Sigmoid colon (tissue), 7 donors: ENCODE measurements around the gene GFOD2. TPM values are rescaled to one million over a fixed set of nuclear protein-coding genes. Genes with fewer than 3 reads are reported as not detected.

Source experiments
- DNase-seq: peaks from one replicate; pipeline ENCODE4 v3.0.0-alpha.2; 2019
- H3K27ac ChIP-seq, 4 donors: fragments of 200-600 bp; sonication (generic); one replicate each; pipeline ENCODE4 v1.5.1; 2016 to 2019; ENCODE audit warnings: mild to moderate bottlenecking in 1 of 4
- H3K27me3 ChIP-seq, 3 donors: fragments of 200-600 bp; sonication (generic); one replicate each; pipeline ENCODE4 v1.5.1; 2019; ENCODE audit warnings: mild to moderate bottlenecking in 1 of 3
- H3K36me3 ChIP-seq, 4 donors: fragments of 200-600 bp; sonication (generic); one replicate each; pipeline ENCODE4 v1.5.1; 2016 to 2019
- H3K4me1 ChIP-seq, 4 donors: fragments of 200-600 bp; sonication (generic); one replicate each; pipeline ENCODE4 v1.5.1; 2017 to 2019
- H3K4me3 ChIP-seq, 4 donors: fragments of 200-600 bp; sonication (generic); one replicate each; pipeline ENCODE4 v1.5.1; 2017 to 2019; ENCODE audit warnings: mild to moderate bottlenecking in 2 of 4, moderate library complexity in 1 of 4
- H3K9me3 ChIP-seq, 4 donors: fragments of 200-600 bp in 3 of 4; sonication (generic) in 3 of 4; one replicate each; pipeline versions ENCODE4 v1.5.1 to v1.6.1; 2013 to 2019
- CTCF ChIP-seq, 4 experiments: fragments of 450-650 bp in 3 of 4; fragments of 200-600 bp in 1 of 4; IDR thresholded peaks; one replicate each; pipeline ENCODE4 v1.5.1; 2016 to 2019; ENCODE audit warnings: antibody characterized with exemption in 4 of 4, mild to moderate bottlenecking in 3 of 4, moderate library complexity in 2 of 4
- EP300 ChIP-seq, 4 donors: sonication (generic); formaldehyde crosslinking; IDR thresholded peaks; one replicate each; pipeline ENCODE4 v1.6.1; 2017; ENCODE audit warnings: antibody characterized with exemption in 4 of 4
- POLR2A ChIP-seq, 2 donors: fragments of 450-650 bp; IDR thresholded peaks; one replicate each; pipeline ENCODE4 v1.6.1; 2016; ENCODE audit warnings: antibody characterized with exemption in 2 of 2, mild to moderate bottlenecking in 2 of 2, moderate library complexity in 2 of 2
- POLR2AphosphoS5 ChIP-seq, 4 donors: sonication (generic); formaldehyde crosslinking; IDR thresholded peaks; one replicate each; pipeline ENCODE4 v1.6.1; 2017; ENCODE audit warnings: antibody characterized with exemption in 4 of 4
- WGBS, 2 donors: extraction: QIAGEN DNeasy Blood & Tissue Kit; methylation state at CpG; one replicate each; pipeline ENCODE4 v1.1.7; 2013; 5-methylcytosine and 5-hydroxymethylcytosine counted together
- intact Hi-C: fragments of 100-400 bp; cut with DNase I; formaldehyde crosslinking; loops from one replicate; pipeline ENCODE4 v1.15.1; 2023
- polyA plus RNA-seq, 3 donors: library from polyadenylated mRNA; stranded (reverse); fragments of 200-250 nt; gene quantifications; one replicate each; pipeline ENCODE4 v1.2.3, GENCODE V29; 2013
- total RNA-seq, 4 donors: library from RNA; depleted of rRNA; stranded (reverse); fragments of >200 nt; gene quantifications; one replicate each; pipeline ENCODE4 v1.1.0, GENCODE V29; 2016
- donor health status: healthy with polysubstance abuse.
- donor health status: Bipolar disorder and iron deficiency.
- donor health status: healthy.

Gene GFOD2
- total and polyA plus RNA-seq, 7 donors, result 8.1 to 19.5 (median 13.8) TPM

- no peaks in the 10 kb centered on the region for H3K27me3 ChIP-seq
- TF ChIP-seq POLR2AphosphoS5 (IDR thresholded peaks at IDR 0.05) (no peak), CTCF (IDR thresholded peaks at IDR 0.05) (no peak), EP300 (IDR thresholded peaks at IDR 0.05) (no peak), POLR2A (IDR thresholded peaks at IDR 0.05) (no peak)
- no peaks in the 10 kb centered on the region for H3K36me3 ChIP-seq
- WGBS, 2 donors, result 62 to 66% methylated on average over 2 of the region's 2 CpGs
- H3K9me3 ChIP-seq, result no peaks in the 10 kb centered on the region
- H3K4me1 ChIP-seq, result no peaks in the 10 kb centered on the region
- intact Hi-C loops, result no loop called here
- H3K4me3 ChIP-seq, result no peak overlapping the region
- DNase-seq, result no peak
- no peak overlapping the region for H3K27ac ChIP-seq
Observed at GRCh38 chr16:67703626-67704025, 15.5 kb downstream of the GFOD2 start.

- DNase-seq, result peak; percentile 7
- Histone ChIP-seq H3K4me1 (no peaks in the 10 kb centered on the region), H3K27ac (no peak overlapping the region), H3K9me3 (no peaks in the 10 kb centered on the region), H3K27me3 (no peaks in the 10 kb centered on the region), H3K4me3 (no peak overlapping the region), H3K36me3 (no peaks in the 10 kb centered on the region)
- intact Hi-C loops, result no loop called here
- 93 to 94% methylated on average over 4 of the region's 4 CpGs for WGBS, 2 donors
- TF ChIP-seq POLR2AphosphoS5 (IDR thresholded peaks at IDR 0.05) (no peak), POLR2A (IDR thresholded peaks at IDR 0.05) (no peak)
Observed at GRCh38 chr16:67702130-67702529, 17.0 kb downstream of the GFOD2 start.

- no peaks in the 10 kb centered on the region for H3K9me3 ChIP-seq
- H3K27me3 ChIP-seq, result no peaks in the 10 kb centered on the region
- no peak overlapping the region for H3K27ac ChIP-seq
- intact Hi-C loops, result no loop called here
- H3K4me1 ChIP-seq, result no peaks in the 10 kb centered on the region
- no peak overlapping the region for H3K4me3 ChIP-seq
- no peak for TF ChIP-seq EP300 (IDR thresholded peaks at IDR 0.05)
- no peak for TF ChIP-seq POLR2A (IDR thresholded peaks at IDR 0.05)
- no peak for TF ChIP-seq CTCF (IDR thresholded peaks at IDR 0.05)
- no peak for TF ChIP-seq POLR2AphosphoS5 (IDR thresholded peaks at IDR 0.05)
- H3K36me3 ChIP-seq, result no peaks in the 10 kb centered on the region
- WGBS, 2 donors, result 94 to 96% methylated on average over 1 of the region's 1 CpG
- DNase-seq, result no peak
Observed at GRCh38 chr16:67701420-67701819, 17.7 kb downstream of the GFOD2 start.

- Histone ChIP-seq H3K4me1 (no peaks in the 10 kb centered on the region), H3K4me3 (no peak overlapping the region), H3K9me3 (no peaks in the 10 kb centered on the region), H3K27me3 (no peaks in the 10 kb centered on the region), H3K27ac (no peak overlapping the region), H3K36me3 (no peaks in the 10 kb centered on the region)
- peak; percentile 44 for DNase-seq
- TF ChIP-seq POLR2A (IDR thresholded peaks at IDR 0.05) (no peak), CTCF (IDR thresholded peaks at IDR 0.05) (no peak), EP300 (IDR thresholded peaks at IDR 0.05) (no peak), POLR2AphosphoS5 (IDR thresholded peaks at IDR 0.05) (no peak)
- 97 to 98% methylated on average over 7 of the region's 7 CpGs for WGBS, 2 donors
- intact Hi-C loops, result no loop called here
Observed at GRCh38 chr16:67699265-67699664, 19.9 kb downstream of the GFOD2 start.

GRCh38 chr16:67697422-67698185 lies 21.5 kb downstream of the GFOD2 start:
- TF ChIP-seq POLR2AphosphoS5 (IDR thresholded peaks at IDR 0.05), result no peak
- TF ChIP-seq EP300 (IDR thresholded peaks at IDR 0.05), result no peak
- TF ChIP-seq CTCF (IDR thresholded peaks at IDR 0.05), result no peak
- TF ChIP-seq POLR2A (IDR thresholded peaks at IDR 0.05), result no peak
- intact Hi-C loops, result no loop called here
- Histone ChIP-seq H3K4me1 (no peaks in the 10 kb centered on the region), H3K36me3 (no peaks in the 10 kb centered on the region), H3K9me3 (no peaks in the 10 kb centered on the region), H3K27ac (no peak overlapping the region), H3K4me3 (no peak overlapping the region), H3K27me3 (no peaks in the 10 kb centered on the region)
- DNase-seq, result peak; percentile 11
- whole genome bisulfite sequencing, 2 donors, result 41 to 82% methylated on average over 4 of the region's 4 CpGs
